Measurements from ENCODE around the gene UST. TPM values are rescaled to one million over a fixed set of nuclear protein-coding genes. Genes with fewer than 3 reads are reported as not detected.

Gene UST
- total and polyA plus RNA-seq, 2 of the 8 experiments (the other 6 are each of a cell fraction or from before 2014, with no cell fraction given), result 13.5 to 34.5 TPM

DNA sequence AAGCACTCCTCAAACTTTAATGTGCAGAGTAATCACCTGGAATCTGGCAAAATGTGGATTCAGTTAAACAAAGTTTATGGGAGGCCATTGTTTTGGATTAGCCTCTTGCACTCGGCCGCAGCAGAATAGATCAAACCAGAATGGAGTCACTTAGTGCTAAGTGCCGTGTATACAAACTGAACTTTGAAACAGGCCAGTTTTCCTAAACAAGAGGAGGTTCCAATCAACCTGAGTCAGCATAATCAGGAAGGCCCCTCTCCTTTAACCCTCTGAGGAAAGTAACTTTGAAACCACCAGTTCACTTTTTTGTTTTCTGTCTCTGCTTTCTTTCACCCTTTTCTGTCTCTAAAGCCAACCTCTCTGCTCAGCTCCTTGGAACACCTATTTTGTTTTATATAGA, 92.2 kb downstream of the UST start:
- no peak for TF ChIP-seq JUND (IDR thresholded peaks at IDR 0.05; ENCODE audit: low read length)
- TF ChIP-seq MAFK (IDR thresholded peaks at IDR 0.05; ENCODE audit: low read depth, low read length), result peak; percentile 90
- H2BK20ac ChIP-seq (ENCODE audit: low read length), result no peak overlapping the region
- H3K14ac ChIP-seq (ENCODE audit: insufficient read length), result no peak overlapping the region
- no peak overlapping the region for H3K4ac ChIP-seq (replicated peaks; ENCODE audit: insufficient read length, low read depth, low read length)
- FAIRE-seq, result no peak
- H3K56ac ChIP-seq (replicated peaks; ENCODE audit: insufficient read length, low read depth, low read length), result no peak overlapping the region
- no peak overlapping the region for H2BK12ac ChIP-seq (ENCODE audit: low read depth, low read length)
- H4K20me1 ChIP-seq (replicated peaks in 1 of 2; ENCODE audit: control insufficient read depth in 1 of 2, insufficient read depth in 2 of 2, low read length in 2 of 2), result peaks cover 0 to 2% of the 10 kb centered on the region in 2 experiments
- H2BK5ac ChIP-seq (ENCODE audit: low read depth, low read length), result no peak overlapping the region
- no peak overlapping the region for H2AK5ac ChIP-seq (ENCODE audit: low read depth, low read length)
- ChIA-PET POLR2A (ENCODE audit: partially characterized antibody) (no interaction called here), CTCF (ENCODE audit: partially characterized antibody) (interaction anchor here (1.6 kb wide), 1 partner anchor 261 kb away, joined by 6 read pairs; no protein-coding TSS in a partner anchor)
- H4K91ac ChIP-seq (replicated peaks; ENCODE audit: insufficient read length, low read length), result no peak overlapping the region
- no peak overlapping the region for H3K4me3 ChIP-seq (ENCODE audit: extremely low read depth in 1 of 4, insufficient read depth in 2 of 4, low read depth in 3 of 4, low read length in 4 of 4)
- H4K8ac ChIP-seq (ENCODE audit: extremely low read depth, insufficient read depth, low read length), result no peak overlapping the region
- no peak overlapping the region for H3K9ac ChIP-seq (replicated peaks in 1 of 4; ENCODE audit: extremely low read depth in 1 of 4, low read depth in 3 of 4, low read length in 3 of 4)
- H3K27ac ChIP-seq (ENCODE audit: low read depth, low read length), result no peak overlapping the region
- H3K4me1 ChIP-seq (replicated peaks in 1 of 4; ENCODE audit: control insufficient read depth in 3 of 4, insufficient read depth in 4 of 4, low read length in 3 of 4), result peaks cover 3 to 11% (median 7%) of the 10 kb centered on the region in 4 experiments
- no peak overlapping the region for H3K18ac ChIP-seq (ENCODE audit: extremely low read depth, low read length)
- H3K23me2 ChIP-seq (ENCODE audit: low read depth, low read length), result no peaks in the 10 kb centered on the region
- H3K79me1 ChIP-seq (ENCODE audit: low read depth, low read length), result peaks cover 5% of the 10 kb centered on the region; the same call in 1 of the 2 replicates
- no peak overlapping the region for H4K5ac ChIP-seq (ENCODE audit: insufficient read length, low read depth, low read length)
- 94% methylated on average over 3 of the region's 3 CpGs; no CpG with 5 or more reads in 1 of the 2 experiments for WGBS, 2 experiments (ENCODE audit: extremely low coverage in 1 of 2, insufficient coverage in 1 of 2, insufficient read length in 1 of 2, insufficient replicate concordance in 2 of 2, low coverage in 1 of 2, low lambda C conversion rate in 2 of 2, missing lambda C conversion rate in 1 of 2)
- H2BK15ac ChIP-seq (ENCODE audit: low read length), result no peak overlapping the region
- no peak overlapping the region for H3K4me2 ChIP-seq (ENCODE audit: insufficient read depth in 1 of 2, low read depth in 2 of 2, low read length in 2 of 2)
- H3K27me3 ChIP-seq (replicated peaks in 1 of 4; ENCODE audit: control insufficient read depth in 3 of 4, extremely low read depth in 1 of 4, insufficient read depth in 3 of 4, low read length in 3 of 4), result no peaks in the 10 kb centered on the region
- H3K23ac ChIP-seq (ENCODE audit: insufficient read length), result no peak overlapping the region
- H3K79me2 ChIP-seq (ENCODE audit: control insufficient read depth in 1 of 2, insufficient read depth in 2 of 2, low read length in 2 of 2), result peaks cover 0 to 95% of the 10 kb centered on the region in 2 experiments; a peak in 3 of 4 replicates
- no peak overlapping the region for H2AFZ ChIP-seq (ENCODE audit: low read length)
- H2BK120ac ChIP-seq (replicated peaks; ENCODE audit: low read depth, low read length), result no peak overlapping the region
- H3K36me3 ChIP-seq (ENCODE audit: control insufficient read depth in 2 of 4, insufficient read depth in 4 of 4, low read length in 3 of 4), result no peaks in the 10 kb centered on the region
- no peaks in the 10 kb centered on the region for H3K9me3 ChIP-seq (ENCODE audit: insufficient read depth in 2 of 2, low read depth in 1 of 2, low read length in 1 of 2)
- DNase-seq (ENCODE audit: low read depth in 1 of 2, low spot score in 2 of 2), result no peak

All from H1 (cell line).